Measurements from ENCODE around the gene LIN52. TPM values are rescaled to one million over a fixed set of nuclear protein-coding genes. Genes with fewer than 3 reads are reported as not detected.

The LIN52 gene
- total RNA-seq, 6 experiments from 2014 or later, result 9.8 to 12.1 (median 10.1) TPM

DNA sequence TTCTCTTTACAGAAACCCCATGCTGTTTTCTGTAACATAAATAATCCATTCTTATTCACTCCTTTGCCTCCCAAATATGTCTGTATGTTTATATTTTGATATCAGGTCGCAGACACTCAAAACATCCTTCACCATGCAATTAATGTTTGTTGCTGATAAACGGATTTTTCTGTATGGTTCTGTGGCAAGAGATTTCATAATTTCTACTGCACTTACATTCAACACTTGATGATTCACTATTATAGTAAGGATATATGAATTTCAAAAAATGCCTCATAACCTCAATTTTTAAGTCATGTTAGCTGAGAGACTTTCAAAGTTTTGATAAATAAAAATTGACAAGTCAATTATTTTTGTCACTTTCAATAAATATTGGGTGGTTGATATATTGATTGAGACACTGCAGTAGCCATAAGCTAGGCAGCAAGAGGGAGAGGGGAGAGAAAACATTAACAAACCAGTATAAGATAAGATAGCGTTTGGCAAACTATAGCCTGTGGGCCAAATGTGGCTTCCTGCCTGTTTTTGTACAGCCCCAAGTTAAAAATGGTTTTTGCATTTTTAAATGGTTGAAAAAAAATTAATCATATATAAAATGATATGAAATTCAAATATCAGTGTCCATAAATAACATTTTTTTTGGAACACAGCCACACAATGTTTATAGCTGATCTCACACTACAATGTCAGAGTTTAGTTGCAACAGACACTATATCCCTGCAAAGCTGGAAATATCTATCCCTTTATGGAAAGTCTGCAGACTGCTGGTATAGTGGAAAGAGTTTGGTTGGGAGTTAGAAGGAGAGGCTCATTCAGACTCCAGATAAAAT is 18.8 kb upstream of the LIN52 start:
- TF ChIP-seq, protein P1, sequence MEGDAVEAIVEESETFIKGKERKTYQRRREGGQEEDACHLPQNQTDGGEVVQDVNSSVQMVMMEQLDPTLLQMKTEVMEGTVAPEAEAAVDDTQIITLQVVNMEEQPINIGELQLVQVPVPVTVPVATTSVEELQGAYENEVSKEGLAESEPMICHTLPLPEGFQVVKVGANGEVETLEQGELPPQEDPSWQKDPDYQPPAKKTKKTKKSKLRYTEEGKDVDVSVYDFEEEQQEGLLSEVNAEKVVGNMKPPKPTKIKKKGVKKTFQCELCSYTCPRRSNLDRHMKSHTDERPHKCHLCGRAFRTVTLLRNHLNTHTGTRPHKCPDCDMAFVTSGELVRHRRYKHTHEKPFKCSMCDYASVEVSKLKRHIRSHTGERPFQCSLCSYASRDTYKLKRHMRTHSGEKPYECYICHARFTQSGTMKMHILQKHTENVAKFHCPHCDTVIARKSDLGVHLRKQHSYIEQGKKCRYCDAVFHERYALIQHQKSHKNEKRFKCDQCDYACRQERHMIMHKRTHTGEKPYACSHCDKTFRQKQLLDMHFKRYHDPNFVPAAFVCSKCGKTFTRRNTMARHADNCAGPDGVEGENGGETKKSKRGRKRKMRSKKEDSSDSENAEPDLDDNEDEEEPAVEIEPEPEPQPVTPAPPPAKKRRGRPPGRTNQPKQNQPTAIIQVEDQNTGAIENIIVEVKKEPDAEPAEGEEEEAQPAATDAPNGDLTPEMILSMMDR (IDR thresholded peaks at IDR 0.05), result no peak
- H3K36me3 Mint-ChIP-seq (ENCODE audit: low read depth), result peaks cover 10% of the 10 kb centered on the region; the same call in 1 of the 2 replicates
- H3K9me3 Mint-ChIP-seq, result no peaks in the 10 kb centered on the region
- DNase-seq, result no peak
- H3K4me3 Mint-ChIP-seq, result no peak overlapping the region
- H3K27me3 Mint-ChIP-seq (ENCODE audit: insufficient read depth), result no peaks in the 10 kb centered on the region
- H3K27ac Mint-ChIP-seq, result no peak overlapping the region
- peaks cover 27% of the 10 kb centered on the region for H3K4me1 Mint-ChIP-seq (ENCODE audit: low read depth)

DNA sequence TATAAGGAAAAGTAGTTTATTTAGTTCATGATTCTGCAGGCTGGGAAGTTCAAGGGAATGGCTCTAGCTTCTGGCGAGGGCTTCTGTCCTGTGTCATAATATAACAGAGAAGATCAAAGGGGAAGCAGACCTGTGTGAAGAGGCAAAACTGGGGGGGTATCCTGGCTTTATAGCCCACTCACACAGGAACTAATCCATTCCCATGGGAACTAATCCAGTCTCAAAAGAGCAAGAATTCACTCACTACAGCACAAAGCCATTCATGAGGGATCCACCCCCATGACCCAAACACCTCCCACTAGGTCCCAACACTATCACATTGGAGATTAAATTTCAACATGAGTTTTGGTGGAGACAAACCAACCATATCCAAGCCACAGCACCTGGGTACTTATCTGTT is 7.4 kb upstream of the LIN52 start:
- no peak for DNase-seq
- Mint-ChIP-seq H3K27ac (no peak overlapping the region), H3K27me3 (ENCODE audit: insufficient read depth) (peaks cover 2% of the 10 kb centered on the region; the same call in 1 of the 2 replicates), H3K36me3 (ENCODE audit: low read depth) (no peaks in the 10 kb centered on the region), H3K4me1 (ENCODE audit: low read depth) (peaks cover under 1% of the 10 kb centered on the region; the same call in 1 of the 2 replicates), H3K4me3 (no peak overlapping the region), H3K9me3 (no peaks in the 10 kb centered on the region)
- TF ChIP-seq, protein P1 (IDR thresholded peaks at IDR 0.05), result no peak

- Mint-ChIP-seq H3K9me3 (no peaks in the 10 kb centered on the region), H3K4me3 (no peak overlapping the region), H3K4me1 (ENCODE audit: low read depth) (peaks cover 25% of the 10 kb centered on the region), H3K27me3 (ENCODE audit: insufficient read depth) (peaks cover 8% of the 10 kb centered on the region), H3K36me3 (ENCODE audit: low read depth) (no peaks in the 10 kb centered on the region), H3K27ac (no peak overlapping the region)
- TF ChIP-seq, protein P1 (IDR thresholded peaks at IDR 0.05), result no peak
- no peak for DNase-seq
Measured at GRCh38 chr14:74080820-74081460, 3.8 kb upstream of the LIN52 start.

DNA sequence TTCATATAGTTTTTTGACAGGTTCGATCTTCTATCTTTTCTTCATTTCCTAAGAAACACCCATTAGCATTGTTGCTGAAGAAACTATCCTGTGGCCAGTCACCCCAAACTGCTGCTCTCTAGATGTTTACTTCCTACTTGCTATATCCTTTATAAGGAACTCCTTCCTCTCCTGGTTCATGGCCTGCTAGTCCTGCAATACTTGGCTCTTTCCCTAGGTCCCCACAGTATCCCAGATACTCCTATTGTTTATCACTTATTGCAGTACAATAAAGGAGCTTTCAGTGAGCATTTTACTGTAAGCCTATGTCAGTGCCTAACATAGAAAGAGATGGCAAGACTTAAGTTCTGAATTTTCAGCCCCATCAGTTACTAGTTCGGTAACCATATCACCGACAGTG is 3.3 kb upstream of the LIN52 start:
- Mint-ChIP-seq H3K36me3 (ENCODE audit: low read depth) (no peaks in the 10 kb centered on the region), H3K4me1 (ENCODE audit: low read depth) (peaks cover 30% of the 10 kb centered on the region), H3K27me3 (ENCODE audit: insufficient read depth) (peaks cover 8% of the 10 kb centered on the region), H3K4me3 (no peak overlapping the region), H3K27ac (no peak overlapping the region), H3K9me3 (no peaks in the 10 kb centered on the region)
- TF ChIP-seq, protein P1 (IDR thresholded peaks at IDR 0.05), result no peak
- DNase-seq, result no peak

GRCh38 chr14:74083161-74083560 is 1.6 kb upstream of the LIN52 start:
- DNase-seq, result no peak
- H3K27ac Mint-ChIP-seq, result no peak overlapping the region; the same call in 1 of the 2 replicates
- peak overlapping the region; percentile 97 for H3K4me3 Mint-ChIP-seq
- H3K9me3 Mint-ChIP-seq, result no peaks in the 10 kb centered on the region
- H3K4me1 Mint-ChIP-seq (ENCODE audit: low read depth), result peaks cover 30% of the 10 kb centered on the region
- TF ChIP-seq, protein P1 (IDR thresholded peaks at IDR 0.05), result no peak
- H3K27me3 Mint-ChIP-seq (ENCODE audit: insufficient read depth), result peaks cover 7% of the 10 kb centered on the region
- H3K36me3 Mint-ChIP-seq (ENCODE audit: low read depth), result no peaks in the 10 kb centered on the region

Data from HFFc6 (cell line).